DMS 273 (cell line): ENCODE measurements around the gene ZNF785.
A peak's percentile ranks its signal among the peaks of the same experiment; 100 is the strongest.
"Not testable (repeated sequence)": the region's sequence is repeated elsewhere in the genome, so short reads cannot be mapped to it uniquely, and the experiment has no call there.

Experiments used
- DNase-seq: peaks from one replicate; lab custom pipeline; 2025; ENCODE audit not compliant: unreplicated experiment; lab: John Stamatoyannopoulos, UW

ZNF785 gene

GRCh38 chr16:30602616-30603277 is 17.2 kb upstream of the ZNF785 start:
- no peak for DNase-seq

GRCh38 chr16:30601966-30602365 is 16.5 kb upstream of the ZNF785 start:
- no peak for DNase-seq

- no peak for DNase-seq
These were observed 15.4 kb upstream of the ZNF785 start for GRCh38 chr16:30600929-30601328.

GRCh38 chr16:30600215-30600614 is 14.7 kb upstream of the ZNF785 start:
- no peak for DNase-seq

- DNase-seq: no peak
These were observed 7.4 kb upstream of the ZNF785 start for GRCh38 chr16:30592871-30593270.

DNA sequence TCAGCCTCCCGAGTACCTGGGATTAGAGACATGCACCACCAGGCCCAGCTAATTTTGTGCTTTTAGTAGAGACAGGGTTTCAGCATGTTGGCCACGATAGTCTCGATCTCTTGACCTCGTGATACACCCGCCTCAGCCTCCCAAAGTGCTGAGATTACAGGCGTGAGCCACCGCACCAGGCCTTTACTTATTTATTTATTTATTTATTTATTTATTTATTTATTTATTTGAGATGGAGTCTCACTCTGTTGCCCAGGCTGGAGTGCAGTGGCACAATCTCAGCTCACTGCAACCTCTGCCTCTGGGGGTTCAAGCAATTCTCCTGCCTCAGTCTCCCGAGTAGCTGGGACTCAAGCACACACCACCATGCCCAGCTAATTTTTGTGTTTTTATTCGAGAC is 5.4 kb upstream of the ZNF785 start:
- DNase-seq: not testable (repeated sequence)

DNA sequence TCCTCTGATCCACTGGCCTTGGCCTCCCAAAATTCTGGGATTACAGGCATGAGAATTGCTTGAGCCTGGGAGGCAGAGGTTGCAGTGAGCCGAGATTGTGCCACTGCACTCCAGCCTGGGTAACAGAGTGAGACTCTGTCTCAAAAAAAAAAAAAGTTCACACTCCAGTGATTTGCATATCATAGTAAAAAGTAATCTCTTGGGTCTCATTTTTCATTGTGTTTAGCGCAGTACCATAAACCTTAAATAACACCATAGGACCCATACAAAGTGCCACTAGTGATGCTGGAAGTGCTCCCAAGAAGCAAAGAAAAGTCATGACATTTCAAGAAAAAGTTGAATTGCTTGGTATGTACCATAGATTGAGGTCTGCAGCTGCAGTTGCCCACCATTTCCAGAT is 4.1 kb upstream of the ZNF785 start:
- DNase-seq: not testable (repeated sequence)

DNA sequence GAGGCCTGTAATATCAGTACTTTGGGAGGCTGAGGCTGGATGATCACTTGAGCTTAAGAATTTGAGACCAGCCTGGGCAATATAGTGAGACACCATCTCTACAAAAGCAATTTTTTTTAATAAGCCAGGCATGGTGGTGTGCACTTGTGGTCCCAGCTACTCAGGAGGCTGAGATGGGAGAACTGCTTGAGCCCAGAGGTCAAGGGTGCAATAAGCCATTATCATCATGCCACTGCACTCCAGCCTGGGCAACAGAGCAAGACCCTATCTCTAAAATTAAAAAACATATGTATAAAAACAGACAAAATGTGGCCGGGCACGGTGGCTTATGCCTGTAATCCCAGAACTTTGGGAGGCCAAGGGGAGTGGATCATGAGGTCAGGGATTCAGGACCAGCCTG is 3.2 kb upstream of the ZNF785 start:
- no peak for DNase-seq

DNA sequence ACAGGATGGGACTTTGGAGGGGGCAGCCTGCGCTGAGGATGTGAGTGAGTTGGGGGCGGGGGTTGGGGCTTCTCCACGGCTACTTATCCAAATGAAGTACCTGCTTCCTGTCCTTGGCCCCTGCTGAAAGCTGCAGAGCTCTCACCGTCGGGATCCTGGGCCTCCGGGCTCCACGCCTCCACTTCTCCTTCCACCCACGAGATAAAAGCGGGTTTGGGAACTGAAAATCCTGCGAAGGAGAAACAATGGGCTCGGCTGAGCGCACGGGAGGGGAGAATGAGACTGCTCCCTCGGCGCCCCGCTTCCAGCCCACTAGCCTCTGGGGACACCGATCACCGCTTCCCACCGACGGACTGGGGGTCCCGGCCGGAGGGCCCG is 486 bp downstream of the ZNF785 start:
- peak; percentile 55 for DNase-seq

GRCh38 chr16:30582611-30583340 is 2.7 kb downstream of the ZNF785 start:
- no peak for DNase-seq

DNA sequence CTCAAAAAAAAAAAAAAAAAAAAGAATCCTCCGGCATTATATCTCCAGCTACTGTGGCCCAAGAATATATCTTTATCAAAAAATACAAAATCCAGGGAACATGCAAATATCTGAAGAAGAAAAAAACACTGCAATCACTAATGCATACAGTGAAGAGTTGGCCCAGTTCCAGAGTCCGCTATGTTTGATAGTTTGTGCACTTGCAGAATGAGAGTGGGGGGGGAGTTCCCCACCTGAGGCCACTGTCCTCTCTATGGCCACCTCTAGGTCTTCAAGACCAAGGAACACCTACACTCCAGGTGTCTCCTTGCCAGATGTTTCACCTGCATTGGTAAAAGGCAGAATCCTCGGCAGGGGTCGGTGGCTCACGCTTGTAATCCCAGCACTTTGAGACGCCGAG is 4.0 kb downstream of the ZNF785 start:
- DNase-seq: no peak

- no peak for DNase-seq
These were observed 10.8 kb downstream of the ZNF785 start for GRCh38 chr16:30574678-30575077.

DNA sequence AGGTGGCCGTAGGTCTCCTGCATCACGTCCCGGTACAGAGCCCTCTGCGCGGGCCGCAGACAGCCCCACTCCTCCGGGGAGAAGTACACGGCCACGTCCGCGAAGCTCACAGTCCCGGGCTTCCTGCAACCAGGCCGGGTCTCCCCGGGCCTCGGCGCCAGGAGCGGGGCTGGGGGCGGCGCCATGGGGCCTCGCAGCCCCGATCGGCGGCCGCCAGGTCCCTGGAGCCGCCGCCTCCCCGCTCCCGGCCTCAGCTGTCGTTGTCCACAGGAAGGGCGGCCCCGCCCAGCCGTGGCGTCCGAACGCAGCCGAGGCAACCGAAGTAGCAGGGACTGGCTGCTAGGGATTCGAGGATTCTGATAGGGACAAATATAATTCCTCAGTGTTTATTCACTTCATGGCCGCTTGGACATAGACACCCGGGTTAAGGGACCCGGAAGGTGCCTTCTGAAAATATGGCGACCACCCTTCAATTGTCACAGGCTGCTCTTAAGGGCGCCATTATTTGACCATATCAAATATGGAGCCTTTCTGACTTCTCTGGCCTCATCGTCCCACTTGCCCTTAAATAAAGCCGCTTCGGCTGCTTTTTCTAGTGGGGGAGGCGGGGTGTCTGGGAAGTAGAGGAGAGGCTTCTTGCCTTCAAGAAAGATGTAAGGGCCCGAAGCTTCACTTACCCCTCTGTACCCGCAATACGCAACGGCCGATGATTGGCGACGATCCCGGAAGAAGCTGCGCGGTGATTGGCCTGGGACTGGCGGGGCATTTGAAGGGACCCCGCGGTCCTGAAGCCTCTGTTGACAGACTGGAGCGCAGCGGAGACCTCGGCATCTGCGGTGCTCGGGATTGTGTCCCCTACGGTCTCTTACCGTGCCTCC is 13.8 kb downstream of the ZNF785 start, which contains the start of gene ZNF688:
ZNF688 (minus strand) TSS at position 270 of the 878 bp plus-strand sequence; CDS start at position 185, 85 bp downstream.
- peak; percentile 98 for DNase-seq

DNA sequence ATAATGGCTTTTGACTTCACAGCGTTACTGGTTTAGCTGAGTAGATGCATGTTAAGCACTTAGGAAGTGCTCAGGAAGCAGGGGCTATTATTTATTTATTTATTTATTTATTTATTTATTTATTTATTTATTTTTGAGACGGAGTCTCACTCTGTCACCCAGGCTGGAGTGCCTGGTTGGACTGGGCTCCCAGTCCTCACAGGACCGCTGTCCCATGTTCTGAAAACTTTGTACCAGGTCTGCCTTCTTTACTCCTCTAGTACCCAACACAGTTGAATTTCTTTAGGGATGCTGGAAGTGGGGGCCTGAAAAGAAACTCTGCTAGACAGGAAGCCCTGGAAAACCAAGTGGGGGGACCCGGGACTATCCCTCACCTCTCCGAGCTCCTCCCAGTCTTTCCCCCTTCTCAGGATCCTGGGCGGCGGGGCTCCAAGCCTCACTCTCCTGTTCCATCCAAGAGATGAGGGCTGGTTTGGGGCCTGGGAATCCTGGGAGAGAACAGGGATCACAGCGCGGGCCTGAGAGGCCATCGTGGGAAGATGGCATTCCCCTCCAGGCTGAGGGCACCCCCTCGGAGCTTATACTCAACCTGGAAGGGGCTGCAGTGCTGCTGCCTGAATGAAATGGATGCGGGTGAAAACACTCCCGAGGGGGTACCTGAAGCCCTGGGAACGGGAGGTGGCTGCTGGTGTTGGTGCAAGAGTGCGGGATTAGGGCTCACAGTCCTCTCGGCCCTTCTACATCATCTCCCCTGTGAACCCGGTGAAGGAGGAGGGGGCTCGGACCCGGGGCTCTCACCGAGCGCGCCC is 14.7 kb downstream of the ZNF785 start:
- DNase-seq: no peak

DNA sequence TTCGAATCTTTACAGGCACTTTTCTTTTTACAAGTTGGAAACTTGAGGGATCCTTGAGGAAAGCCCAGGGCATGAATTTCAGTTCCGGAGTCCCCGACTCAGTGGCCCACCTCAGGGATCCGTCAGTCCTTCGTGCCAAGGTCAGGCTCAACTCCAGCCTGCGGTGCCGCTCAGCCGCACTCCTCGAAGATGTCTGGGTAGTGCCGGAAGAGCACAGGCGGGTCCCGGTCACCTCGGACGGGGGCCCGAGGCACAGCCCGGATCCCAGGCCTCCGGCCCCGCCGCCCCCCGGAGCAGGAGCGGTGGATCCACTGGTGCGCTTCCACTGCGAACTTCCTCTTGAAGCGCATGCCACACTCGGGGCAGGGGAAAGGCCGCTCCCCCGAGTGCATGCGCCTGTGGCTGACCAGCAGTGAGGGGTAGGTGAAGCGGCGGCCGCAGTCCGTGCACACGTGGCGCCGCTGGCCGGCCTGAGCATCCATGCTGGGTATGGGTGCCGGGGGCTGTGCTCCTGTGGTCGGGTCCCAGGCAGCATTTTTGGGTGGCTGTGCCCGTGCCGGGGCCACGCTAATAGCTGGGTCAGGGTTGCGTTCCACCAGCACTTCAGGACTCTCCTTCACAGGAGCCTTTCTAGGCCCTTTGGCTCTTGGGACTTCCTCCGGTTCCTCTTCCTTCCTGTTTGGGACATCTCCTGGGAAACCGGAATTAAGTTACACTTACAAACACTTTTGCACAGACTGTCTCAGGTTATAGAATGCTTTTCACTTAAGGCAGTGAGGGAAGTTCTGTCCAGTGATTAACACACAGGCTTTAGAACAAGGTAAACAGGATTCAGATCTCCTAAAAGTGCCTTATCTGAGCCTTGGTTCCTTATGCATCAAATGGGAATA is 15.5 kb downstream of the ZNF785 start:
- DNase-seq: no peak

- no peak for DNase-seq
These were observed 16.2 kb downstream of the ZNF785 start for GRCh38 chr16:30569281-30569680.

DNA sequence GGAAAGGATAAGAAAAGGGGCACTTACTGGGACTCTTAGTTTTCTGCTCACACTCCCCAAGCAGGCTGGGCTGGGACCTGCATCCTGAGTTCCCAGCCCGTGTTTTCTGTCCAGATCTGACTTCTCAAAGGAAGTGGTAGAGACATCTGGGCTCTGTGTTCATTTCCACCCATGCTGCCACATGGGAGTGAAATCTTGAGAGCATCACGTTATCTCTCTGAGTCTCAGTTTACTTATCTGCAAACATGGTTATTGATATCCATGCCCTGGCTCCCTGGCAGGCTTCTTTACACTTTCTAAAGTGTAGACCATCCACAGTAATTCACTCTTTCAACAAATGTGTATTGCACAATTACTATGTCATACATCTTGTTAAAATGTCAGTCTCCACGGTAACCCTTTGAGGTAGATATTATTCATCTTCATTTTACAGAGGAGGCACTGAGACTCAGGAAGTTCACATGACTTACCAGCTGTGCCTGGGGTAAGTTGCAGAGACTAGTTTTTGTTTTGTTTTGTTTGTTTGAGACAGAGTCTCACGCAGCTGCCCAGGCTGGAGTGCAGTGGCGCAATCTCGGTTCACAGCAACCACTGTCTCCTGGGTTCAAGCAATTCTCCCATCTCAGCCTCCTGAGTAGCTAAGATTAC is 17.4 kb downstream of the ZNF785 start:
- DNase-seq: peak; percentile 47

- no peak for DNase-seq
These were observed 18.1 kb downstream of the ZNF785 start for GRCh38 chr16:30567160-30567990.
